ENCODE results near the gene AQP1. TPM values are rescaled to one million over a fixed set of nuclear protein-coding genes. Genes with fewer than 3 reads are reported as not detected.

Gene AQP1
- polyA plus RNA-seq, 1 donor from 2014 or later: 3.2 TPM

- Histone ChIP-seq H3K9me3 (ENCODE audit: low read length) (no peaks in the 10 kb centered on the region), H3K4me3 (ENCODE audit: low read length) (no peak overlapping the region), H4K20me1 (ENCODE audit: insufficient read depth) (no peaks in the 10 kb centered on the region), H3K36me3 (ENCODE audit: insufficient read depth, low read length) (no peaks in the 10 kb centered on the region), H3F3A (ENCODE audit: insufficient read depth, low read length, poor library complexity, severe bottlenecking) (no peaks in the 10 kb centered on the region), H2AFZ (ENCODE audit: low read depth, low read length) (no peak overlapping the region), H3K9me2 (ENCODE audit: insufficient read depth, low read length) (no peaks in the 10 kb centered on the region), H3K79me2 (replicated peaks; ENCODE audit: insufficient read depth, low read length) (no peaks in the 10 kb centered on the region), H3K9ac (ENCODE audit: low read length) (no peak overlapping the region), H3K27me3 (ENCODE audit: insufficient read depth, low read depth, low read length) (no peaks in the 10 kb centered on the region), H3K4me2 (ENCODE audit: low read length) (no peak overlapping the region), H3K27ac (ENCODE audit: low read length) (no peak overlapping the region)
- TF ChIP-seq EP300 (conservative IDR thresholded peaks at IDR 0.05; ENCODE audit: poor library complexity, severe bottlenecking) (no peak), SMC3 (conservative IDR thresholded peaks at IDR 0.05; ENCODE audit: poor library complexity) (no peak), RAD21 (conservative IDR thresholded peaks at IDR 0.05) (no peak)
- TF ChIP-seq, protein P1, sequence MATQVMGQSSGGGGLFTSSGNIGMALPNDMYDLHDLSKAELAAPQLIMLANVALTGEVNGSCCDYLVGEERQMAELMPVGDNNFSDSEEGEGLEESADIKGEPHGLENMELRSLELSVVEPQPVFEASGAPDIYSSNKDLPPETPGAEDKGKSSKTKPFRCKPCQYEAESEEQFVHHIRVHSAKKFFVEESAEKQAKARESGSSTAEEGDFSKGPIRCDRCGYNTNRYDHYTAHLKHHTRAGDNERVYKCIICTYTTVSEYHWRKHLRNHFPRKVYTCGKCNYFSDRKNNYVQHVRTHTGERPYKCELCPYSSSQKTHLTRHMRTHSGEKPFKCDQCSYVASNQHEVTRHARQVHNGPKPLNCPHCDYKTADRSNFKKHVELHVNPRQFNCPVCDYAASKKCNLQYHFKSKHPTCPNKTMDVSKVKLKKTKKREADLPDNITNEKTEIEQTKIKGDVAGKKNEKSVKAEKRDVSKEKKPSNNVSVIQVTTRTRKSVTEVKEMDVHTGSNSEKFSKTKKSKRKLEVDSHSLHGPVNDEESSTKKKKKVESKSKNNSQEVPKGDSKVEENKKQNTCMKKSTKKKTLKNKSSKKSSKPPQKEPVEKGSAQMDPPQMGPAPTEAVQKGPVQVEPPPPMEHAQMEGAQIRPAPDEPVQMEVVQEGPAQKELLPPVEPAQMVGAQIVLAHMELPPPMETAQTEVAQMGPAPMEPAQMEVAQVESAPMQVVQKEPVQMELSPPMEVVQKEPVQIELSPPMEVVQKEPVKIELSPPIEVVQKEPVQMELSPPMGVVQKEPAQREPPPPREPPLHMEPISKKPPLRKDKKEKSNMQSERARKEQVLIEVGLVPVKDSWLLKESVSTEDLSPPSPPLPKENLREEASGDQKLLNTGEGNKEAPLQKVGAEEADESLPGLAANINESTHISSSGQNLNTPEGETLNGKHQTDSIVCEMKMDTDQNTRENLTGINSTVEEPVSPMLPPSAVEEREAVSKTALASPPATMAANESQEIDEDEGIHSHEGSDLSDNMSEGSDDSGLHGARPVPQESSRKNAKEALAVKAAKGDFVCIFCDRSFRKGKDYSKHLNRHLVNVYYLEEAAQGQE (IDR thresholded peaks at IDR 0.05; ENCODE audit: borderline replicate concordance): no peak
These were observed 18.3 kb upstream of the AQP1 start for GRCh38 chr7:30893357-30893756.

GRCh38 chr7:30894009-30894408, 17.6 kb upstream of the AQP1 start:
- no peak overlapping the region for H3K4me2 ChIP-seq (ENCODE audit: low read length)
- TF ChIP-seq EZH2 (IDR thresholded peaks at IDR 0.05; ENCODE audit: borderline replicate concordance, insufficient read depth, low read length, poor library complexity, severe bottlenecking) (no peak), POLR2AphosphoS5 (IDR thresholded peaks at IDR 0.05) (no peak), SMC3 (conservative IDR thresholded peaks at IDR 0.05; ENCODE audit: poor library complexity) (no peak), MXI1 (conservative IDR thresholded peaks at IDR 0.05; ENCODE audit: poor library complexity, severe bottlenecking) (no peak), EP300 (conservative IDR thresholded peaks at IDR 0.05; ENCODE audit: poor library complexity, severe bottlenecking) (no peak), RAD21 (conservative IDR thresholded peaks at IDR 0.05) (no peak), TAF1 (IDR thresholded peaks at IDR 0.05; ENCODE audit: low read depth) (no peak), CTCF (IDR thresholded peaks at IDR 0.05; ENCODE audit: poor library complexity, severe bottlenecking) (no peak)
- TF ChIP-seq, protein P1 (IDR thresholded peaks at IDR 0.05; ENCODE audit: borderline replicate concordance): no peak
- no peak overlapping the region for H3K27ac ChIP-seq (ENCODE audit: low read length)
- H3K79me2 ChIP-seq (replicated peaks; ENCODE audit: insufficient read depth, low read length): no peaks in the 10 kb centered on the region
- no peak overlapping the region for H2AFZ ChIP-seq (ENCODE audit: low read depth, low read length)
- H3K27me3 ChIP-seq (ENCODE audit: insufficient read depth, low read depth, low read length): no peaks in the 10 kb centered on the region
- no peaks in the 10 kb centered on the region for H3K9me3 ChIP-seq (ENCODE audit: low read length)
- no peaks in the 10 kb centered on the region for H3F3A ChIP-seq (ENCODE audit: insufficient read depth, low read length, poor library complexity, severe bottlenecking)
- H3K9me2 ChIP-seq (ENCODE audit: insufficient read depth, low read length): no peaks in the 10 kb centered on the region
- no peak overlapping the region for H3K9ac ChIP-seq (ENCODE audit: low read length)
- no peaks in the 10 kb centered on the region for H4K20me1 ChIP-seq (ENCODE audit: insufficient read depth)
- H3K36me3 ChIP-seq (ENCODE audit: insufficient read depth, low read length): no peaks in the 10 kb centered on the region
- H3K4me3 ChIP-seq (ENCODE audit: low read length): no peak overlapping the region
